GM19452 (cell line): Measurements from ENCODE around the gene IFNAR2.
"Not testable (repeated sequence)": the region's sequence is repeated elsewhere in the genome, so short reads cannot be mapped to it uniquely, and the experiment has no call there.

ENCODE experiments used
- ATAC-seq: cut with Tn5 transposase; IDR thresholded peaks from one replicate; pipeline ENCODE4 v1.9.1; 2021; ENCODE audit not compliant: unreplicated experiment

Gene IFNAR2

DNA sequence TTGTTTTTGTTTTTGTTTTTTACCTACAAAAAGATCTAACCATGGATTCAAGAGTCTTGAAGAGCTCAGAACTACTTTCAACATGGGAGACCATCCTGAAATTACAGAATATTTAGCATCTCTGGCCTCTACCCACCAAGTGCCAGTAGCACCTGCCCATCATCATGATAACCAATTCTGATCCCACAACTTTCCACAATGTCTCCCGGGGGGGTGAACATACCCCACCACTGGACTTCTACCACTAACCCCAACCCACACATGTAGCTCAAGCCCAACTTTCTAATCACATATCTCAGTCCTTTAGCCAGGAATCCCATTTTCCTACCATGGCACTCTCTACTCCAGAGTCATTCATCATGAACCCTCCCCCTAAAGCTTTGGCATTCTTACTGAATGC, 15.7 kb upstream of the IFNAR2 start:
- ATAC-seq: no peak

DNA sequence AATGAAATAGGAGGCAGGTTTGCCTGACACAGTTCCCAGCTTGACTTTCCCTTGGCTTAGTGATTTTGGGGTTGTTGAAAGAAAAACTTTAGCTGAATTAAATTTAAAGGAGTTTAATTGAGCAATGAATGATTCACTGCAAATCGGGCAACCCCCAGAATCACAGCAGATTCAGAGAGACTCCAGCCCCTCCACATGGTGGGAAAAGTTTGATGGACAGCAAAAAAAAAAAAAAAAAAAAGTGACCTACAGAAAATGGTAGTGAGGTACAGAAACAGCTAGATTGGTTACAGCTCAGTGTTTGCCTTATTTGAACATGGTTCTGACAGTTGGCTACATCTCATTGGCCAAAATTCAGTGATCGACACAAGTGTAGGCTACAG, 12.6 kb upstream of the IFNAR2 start:
- ATAC-seq: no peak

GRCh38 chr21:33219300-33219699, 10.4 kb upstream of the IFNAR2 start:
- no peak for ATAC-seq

DNA sequence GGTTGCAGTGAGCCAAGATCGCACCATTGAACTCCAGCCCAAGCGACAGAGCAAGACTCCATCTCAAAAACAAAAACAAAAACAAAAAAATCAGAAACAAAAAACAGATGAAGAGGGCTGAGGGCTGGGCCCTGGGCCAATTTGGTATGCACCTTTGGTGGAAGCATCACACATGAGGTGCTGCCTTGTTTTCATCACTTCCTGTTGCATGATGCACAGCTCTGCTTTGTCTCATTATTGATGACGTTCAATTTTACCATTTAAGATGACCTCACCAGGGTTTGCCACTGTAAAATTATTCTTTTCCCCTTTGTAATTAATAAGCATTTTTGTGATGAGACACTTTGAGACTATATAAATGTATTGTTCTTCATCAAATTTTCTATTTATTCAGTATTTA, 9.8 kb upstream of the IFNAR2 start:
- ATAC-seq: no peak

DNA sequence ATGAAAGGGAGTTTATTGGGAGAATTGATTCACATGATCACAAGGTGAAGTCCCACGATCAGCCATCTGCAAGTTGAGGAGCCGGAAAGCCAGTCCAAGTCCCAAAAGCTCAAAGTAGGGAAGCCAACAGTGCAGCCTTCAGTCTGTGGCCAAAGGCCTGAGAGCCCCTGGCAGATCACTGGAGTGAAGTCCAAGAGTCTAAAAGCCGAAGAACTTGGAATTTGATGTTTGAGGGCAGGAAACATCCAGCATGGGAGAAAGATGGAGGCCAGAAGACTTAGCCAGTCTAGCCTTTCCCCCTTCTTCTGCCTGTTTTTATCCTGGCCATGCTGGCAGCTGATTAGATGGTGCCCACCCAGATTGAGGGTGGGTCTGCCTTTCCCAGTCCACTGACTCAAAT, 4.4 kb upstream of the IFNAR2 start:
- not testable (repeated sequence) for ATAC-seq

GRCh38 chr21:33228455-33228854, 1.3 kb upstream of the IFNAR2 start:
- ATAC-seq: no peak

DNA sequence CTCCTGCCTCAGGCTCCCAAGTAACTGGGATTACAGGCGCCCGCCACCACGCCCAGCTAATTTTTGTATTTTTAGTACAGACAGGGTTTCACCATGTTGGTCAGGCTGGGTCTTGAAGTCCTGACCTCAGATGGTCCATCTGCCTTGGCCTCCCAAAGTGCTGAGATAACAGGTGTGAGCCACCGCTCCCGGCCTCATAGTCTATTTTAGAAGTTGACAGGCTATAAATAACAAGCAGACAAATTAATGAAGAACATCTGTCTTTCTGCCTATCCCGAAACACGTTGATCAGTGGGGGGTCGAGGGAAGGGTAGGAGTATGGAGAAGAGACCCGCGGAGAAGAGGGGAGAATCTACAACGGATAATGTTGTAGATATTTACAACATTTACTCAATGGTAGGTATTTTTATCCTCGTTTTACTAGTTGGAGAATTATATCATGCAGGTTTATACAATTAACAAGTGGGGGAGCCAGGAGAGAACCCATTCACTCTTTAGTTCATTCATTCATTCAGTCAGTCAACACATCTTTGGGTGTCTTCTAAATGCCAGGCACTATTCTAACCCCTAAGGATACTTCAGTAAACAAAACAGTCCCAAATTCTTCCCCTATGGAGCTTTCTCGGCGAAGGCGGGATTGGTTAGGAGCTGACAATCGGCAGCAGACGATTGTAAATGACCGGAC, 497 bp upstream of the IFNAR2 start:
- no peak for ATAC-seq

- ATAC-seq: peak; percentile 32
These were observed 997 bp downstream of the IFNAR2 start for GRCh38 chr21:33230545-33231324.

GRCh38 chr21:33231526-33231925, 1.8 kb downstream of the IFNAR2 start:
- no peak for ATAC-seq

GRCh38 chr21:33232291-33233034, 2.7 kb downstream of the IFNAR2 start:
- no peak for ATAC-seq

GRCh38 chr21:33234635-33235520, 5.1 kb downstream of the IFNAR2 start:
- no peak for ATAC-seq

- no peak for ATAC-seq
These were observed 6.4 kb downstream of the IFNAR2 start for GRCh38 chr21:33236013-33236686.

- no peak for ATAC-seq
These were observed 7.0 kb downstream of the IFNAR2 start for GRCh38 chr21:33236766-33237165.

GRCh38 chr21:33237486-33237885, 7.7 kb downstream of the IFNAR2 start:
- no peak for ATAC-seq

- ATAC-seq: peak; percentile 16
These were observed 8.4 kb downstream of the IFNAR2 start for GRCh38 chr21:33238146-33238545.

GRCh38 chr21:33238565-33239255, 9.0 kb downstream of the IFNAR2 start:
- peak; percentile 72 for ATAC-seq

DNA sequence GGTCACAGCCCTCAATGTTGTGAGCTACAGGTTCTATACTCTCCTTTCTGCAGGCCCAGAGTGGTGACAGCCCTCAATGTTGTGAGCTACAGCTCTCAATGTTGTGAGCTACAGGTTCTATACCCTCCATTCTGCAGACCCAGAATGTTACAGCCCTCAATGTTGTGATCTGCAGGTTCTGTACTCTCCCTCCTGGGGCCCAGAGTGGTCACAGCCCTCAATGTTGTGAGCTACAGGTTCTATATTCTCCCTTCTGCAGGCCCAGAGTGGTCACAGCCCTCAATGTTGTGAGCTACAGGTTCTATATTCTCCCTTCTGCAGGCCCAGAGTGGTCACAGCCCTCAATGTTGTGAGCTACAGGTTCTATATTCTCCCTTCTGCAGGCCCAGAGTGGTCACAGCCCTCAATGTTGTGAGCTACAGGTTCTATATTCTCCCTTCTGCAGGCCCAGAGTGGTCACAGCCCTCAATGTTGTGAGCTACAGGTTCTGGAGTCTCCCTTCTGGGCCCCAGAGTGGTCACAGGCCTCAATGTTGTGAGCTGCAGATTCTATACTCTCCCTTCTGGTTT, 9.9 kb downstream of the IFNAR2 start:
- ATAC-seq: not testable (repeated sequence)

DNA sequence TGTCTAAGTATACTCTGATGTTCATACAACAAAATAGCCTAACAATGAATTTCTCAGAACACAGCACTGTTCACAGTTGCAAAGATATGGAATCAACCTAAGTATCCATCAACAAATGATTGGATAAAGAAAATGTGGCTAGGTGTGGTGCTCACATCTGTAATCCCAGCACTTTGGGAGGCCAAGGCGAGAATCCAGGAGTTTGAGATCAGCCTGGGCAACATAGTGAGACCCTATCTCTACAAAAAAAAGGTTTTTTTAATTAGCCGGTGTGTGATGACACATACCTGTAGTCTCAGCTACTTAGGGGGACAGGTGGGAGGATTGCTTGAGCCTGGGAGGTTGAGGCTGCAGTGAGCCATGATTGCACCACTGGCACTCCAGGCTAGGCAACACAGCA, 10.7 kb downstream of the IFNAR2 start:
- no peak for ATAC-seq

- ATAC-seq: no peak
These were observed 12.1 kb downstream of the IFNAR2 start for GRCh38 chr21:33241846-33242245.
